Cortex of kidney (tissue), 1 donor: Measurements from ENCODE around the gene SLC12A8.

Experiments
- DNase-seq: peaks from one replicate; lab custom pipeline; 2025; lab: John Stamatoyannopoulos, UW

SLC12A8 gene, protein sequence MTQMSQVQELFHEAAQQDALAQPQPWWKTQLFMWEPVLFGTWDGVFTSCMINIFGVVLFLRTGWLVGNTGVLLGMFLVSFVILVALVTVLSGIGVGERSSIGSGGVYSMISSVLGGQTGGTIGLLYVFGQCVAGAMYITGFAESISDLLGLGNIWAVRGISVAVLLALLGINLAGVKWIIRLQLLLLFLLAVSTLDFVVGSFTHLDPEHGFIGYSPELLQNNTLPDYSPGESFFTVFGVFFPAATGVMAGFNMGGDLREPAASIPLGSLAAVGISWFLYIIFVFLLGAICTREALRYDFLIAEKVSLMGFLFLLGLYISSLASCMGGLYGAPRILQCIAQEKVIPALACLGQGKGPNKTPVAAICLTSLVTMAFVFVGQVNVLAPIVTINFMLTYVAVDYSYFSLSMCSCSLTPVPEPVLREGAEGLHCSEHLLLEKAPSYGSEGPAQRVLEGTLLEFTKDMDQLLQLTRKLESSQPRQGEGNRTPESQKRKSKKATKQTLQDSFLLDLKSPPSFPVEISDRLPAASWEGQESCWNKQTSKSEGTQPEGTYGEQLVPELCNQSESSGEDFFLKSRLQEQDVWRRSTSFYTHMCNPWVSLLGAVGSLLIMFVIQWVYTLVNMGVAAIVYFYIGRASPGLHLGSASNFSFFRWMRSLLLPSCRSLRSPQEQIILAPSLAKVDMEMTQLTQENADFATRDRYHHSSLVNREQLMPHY

GRCh38 chr3:125212509-125213363, at the start of gene SLC12A8:
Gene SLC12A8, minus strand, starts transcription at chr3:125212748. Its CDS starts 1,399 bp downstream, at chr3:125211349.
- DNase-seq: no peak

- no peak for DNase-seq
Measured at GRCh38 chr3:125262161-125262560, 49.6 kb upstream of the SLC12A8 start.

GRCh38 chr3:125261031-125261430, 48.5 kb upstream of the SLC12A8 start:
- no peak for DNase-seq

DNA sequence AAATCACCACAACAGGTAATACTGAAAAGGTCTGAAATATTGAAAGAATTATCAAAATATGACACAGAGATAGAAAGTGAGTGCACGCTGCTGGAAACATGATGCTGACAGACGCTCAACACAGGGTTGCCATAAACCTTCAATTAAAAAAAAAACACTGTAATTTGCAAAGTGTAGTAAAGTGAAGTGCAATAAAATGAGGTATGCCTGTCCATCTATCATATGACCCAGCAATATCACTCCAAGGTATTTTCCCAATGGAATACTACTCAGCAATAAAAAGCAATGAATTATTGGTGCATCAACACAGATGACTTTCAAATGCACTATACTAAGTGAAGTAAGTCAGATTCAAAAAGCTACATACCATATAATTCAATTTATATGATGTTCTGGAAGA, 47.6 kb upstream of the SLC12A8 start:
- DNase-seq: no peak

DNA sequence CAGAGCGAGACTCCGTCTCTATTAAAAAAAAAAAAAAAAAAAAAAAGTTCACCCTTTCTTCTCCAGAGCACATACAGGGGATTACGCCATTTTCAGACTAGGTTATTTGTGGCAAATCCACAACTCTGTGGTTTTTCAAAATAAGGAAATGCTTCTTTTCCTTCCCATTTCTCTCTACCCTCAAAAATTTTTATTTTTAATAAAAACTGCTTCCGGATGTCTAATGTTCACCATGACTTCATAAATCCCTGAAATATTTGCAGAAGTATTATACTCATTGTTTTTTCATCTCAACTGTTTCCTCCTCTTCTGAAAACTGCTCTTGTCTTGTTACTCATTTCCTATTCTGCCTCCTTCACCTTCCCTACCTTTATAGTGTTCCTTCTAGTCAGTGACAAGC, 45.0 kb upstream of the SLC12A8 start:
- no peak for DNase-seq

DNA sequence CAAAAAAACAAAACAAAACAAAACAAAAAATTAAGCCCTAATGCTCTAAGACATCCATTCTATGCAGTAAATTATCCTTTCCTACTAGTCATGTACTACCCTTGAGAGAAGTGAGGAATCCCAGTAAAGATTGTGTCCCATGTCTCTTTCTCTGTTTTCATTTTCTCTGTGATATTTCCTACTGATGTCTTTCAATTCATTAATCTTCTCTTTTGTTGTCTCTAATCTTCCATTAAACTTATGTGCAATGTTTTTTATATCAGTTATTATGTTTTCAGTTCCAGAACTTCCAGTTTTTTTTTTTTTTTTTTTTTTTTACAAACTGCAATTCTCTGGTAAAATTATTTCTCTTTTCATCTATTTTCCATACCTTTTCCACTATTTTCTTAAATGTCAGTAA, 44.1 kb upstream of the SLC12A8 start:
- DNase-seq: no peak

DNA sequence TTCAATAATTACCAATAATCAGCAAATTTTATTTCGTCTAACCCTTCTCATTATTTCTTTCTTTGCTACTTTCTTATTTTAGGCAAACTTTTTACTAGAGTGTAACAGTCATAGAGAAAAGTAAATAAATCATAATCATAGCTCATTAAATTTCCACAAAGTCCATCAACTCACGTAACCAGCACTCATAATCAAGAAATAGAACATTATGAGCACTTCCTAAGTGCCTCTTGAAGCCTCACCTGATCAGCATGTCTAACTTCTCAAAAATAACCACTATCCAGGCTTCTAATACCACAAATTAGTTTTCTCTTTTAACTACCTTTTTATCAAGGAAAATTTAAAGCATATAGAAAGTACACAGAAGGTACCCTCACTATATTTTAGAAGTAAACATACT, 38.4 kb upstream of the SLC12A8 start:
- DNase-seq: no peak

- no peak for DNase-seq
Measured at GRCh38 chr3:125246237-125246636, 33.7 kb upstream of the SLC12A8 start.

GRCh38 chr3:125245521-125245920, 33.0 kb upstream of the SLC12A8 start:
- DNase-seq: no peak

- no peak for DNase-seq
Measured at GRCh38 chr3:125240496-125240895, 27.9 kb upstream of the SLC12A8 start.

- no peak for DNase-seq
Measured at GRCh38 chr3:125239266-125239665, 26.7 kb upstream of the SLC12A8 start.

DNA sequence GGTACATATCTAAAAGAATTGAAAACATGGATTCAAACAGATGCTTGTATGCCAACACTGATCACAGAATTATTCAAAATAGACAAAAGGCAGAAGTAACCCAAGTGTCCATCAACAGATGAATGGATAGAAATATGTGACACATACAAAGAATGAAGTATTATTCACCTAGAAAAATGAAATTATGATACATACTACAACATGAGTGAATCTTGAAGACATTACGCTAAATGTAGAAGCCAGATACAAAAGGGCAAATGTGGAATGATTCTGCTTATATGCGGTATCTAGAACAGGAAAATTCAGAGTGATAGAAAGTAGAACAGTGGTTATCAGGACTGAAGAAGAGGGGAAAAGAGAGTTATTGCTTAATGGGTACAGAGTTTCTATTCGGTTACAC, 26.2 kb upstream of the SLC12A8 start:
- no peak for DNase-seq

- DNase-seq: no peak
Measured at GRCh38 chr3:125236331-125236903, 23.9 kb upstream of the SLC12A8 start.

- DNase-seq: no peak
Measured at GRCh38 chr3:125234831-125235230, 22.3 kb upstream of the SLC12A8 start.

DNA sequence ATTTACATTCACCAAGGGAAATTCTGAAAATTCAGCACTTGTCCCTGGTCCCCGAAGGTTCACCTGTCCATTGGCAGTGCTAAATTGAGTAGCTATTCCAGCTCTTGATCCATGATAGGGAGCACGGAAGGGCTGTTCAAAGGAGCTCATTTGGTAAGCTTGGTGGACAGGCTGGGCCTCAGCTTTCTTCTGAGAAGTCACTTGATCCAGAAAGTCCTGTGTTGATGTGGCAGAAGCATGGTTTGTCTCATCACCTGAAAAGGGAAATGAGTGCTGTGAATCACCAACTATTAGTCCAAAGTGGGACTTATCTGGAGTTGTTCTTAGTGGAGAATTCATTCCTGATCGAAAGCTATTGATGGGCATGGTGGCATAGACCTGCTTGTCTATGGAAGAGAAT, 19.9 kb upstream of the SLC12A8 start:
- no peak for DNase-seq

- DNase-seq: no peak
Measured at GRCh38 chr3:125231895-125232294, 19.3 kb upstream of the SLC12A8 start.

DNA sequence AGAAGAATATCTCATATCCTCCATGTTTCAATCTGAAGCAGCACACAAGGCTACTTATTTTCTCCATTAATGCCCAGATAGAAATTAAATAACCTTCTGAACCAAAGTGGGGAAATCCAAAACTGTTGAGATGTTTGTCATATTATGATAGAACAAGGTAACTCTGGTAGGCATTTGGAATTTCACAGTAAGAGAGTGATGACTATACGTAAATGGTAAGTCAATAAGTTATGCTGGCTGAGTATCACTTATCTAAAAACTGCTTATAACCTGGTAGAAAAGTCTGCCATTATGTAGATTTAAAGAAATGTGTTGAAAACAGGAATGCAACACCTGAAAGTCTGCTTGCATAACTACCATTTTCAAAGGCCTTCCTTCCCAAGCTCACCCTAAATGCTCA, 17.2 kb upstream of the SLC12A8 start:
- no peak for DNase-seq

DNA sequence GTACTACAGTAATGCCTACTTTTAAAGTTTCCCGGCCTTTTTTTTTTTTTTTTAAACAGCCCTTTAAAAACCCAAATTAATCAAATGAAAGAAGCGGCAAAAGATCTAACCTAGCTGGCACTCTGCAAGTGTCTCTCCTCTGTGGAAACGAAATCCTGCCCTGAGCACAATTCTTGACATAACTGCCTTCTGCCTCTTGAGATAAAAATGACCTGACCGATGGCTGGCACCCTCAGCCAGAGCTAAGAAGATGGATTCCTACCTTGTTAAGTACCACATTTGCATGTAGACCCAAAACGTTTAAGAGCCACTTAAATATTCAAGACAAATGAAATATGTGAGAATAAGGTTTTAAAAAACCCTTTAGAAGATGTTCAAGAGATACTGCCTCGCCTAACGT, 16.6 kb upstream of the SLC12A8 start:
- no peak for DNase-seq

- no peak for DNase-seq
Measured at GRCh38 chr3:125221831-125222230, 9.3 kb upstream of the SLC12A8 start.

GRCh38 chr3:125220727-125221429, 8.3 kb upstream of the SLC12A8 start:
- DNase-seq: no peak

DNA sequence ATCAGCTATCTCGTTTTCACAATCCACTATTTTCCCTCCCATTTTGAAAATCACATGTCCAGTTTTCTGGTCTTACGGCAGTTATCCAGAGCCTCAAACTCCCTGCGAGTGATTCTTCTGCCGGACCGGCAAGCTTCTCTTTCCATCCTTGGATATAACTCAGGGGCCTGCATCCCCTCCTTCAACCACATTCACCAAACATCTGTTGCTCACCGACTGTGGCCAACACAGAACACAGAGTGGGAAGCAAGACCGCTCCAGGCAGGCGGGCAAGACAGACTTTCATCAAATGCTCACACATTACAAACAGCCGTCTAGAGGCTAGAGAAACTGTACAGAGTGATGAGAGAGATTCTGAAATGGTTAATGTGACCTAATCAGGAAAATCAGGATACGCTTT, 7.6 kb upstream of the SLC12A8 start:
- no peak for DNase-seq
